Esophagus muscularis mucosa (tissue), 4 donors: ENCODE results near the gene RETREG1. TPM values are rescaled to one million over a fixed set of nuclear protein-coding genes. Genes with fewer than 3 reads are reported as not detected.

Experiments
- DNase-seq: peaks from one replicate; pipeline ENCODE4 v3.0.0-alpha.2; 2017; ENCODE audit errors: extremely low spot score
- H3K27ac ChIP-seq, 4 donors: fragments of 200-600 bp; sonication (generic); replicated peaks in 1 of 4; 1 replicate in 3 of 4; 2 replicates in 1 of 4; pipeline ENCODE4 v1.5.1; 2016 to 2019; ENCODE audit warnings: mild to moderate bottlenecking in 1 of 4
- H3K27me3 ChIP-seq, 4 donors: fragments of 200-600 bp; sonication (generic); one replicate each; pipeline versions ENCODE4 v1.5.1 to v1.6.0; 2016 to 2019
- H3K36me3 ChIP-seq, 4 donors: fragments of 200-600 bp; sonication (generic); one replicate each; pipeline ENCODE4 v1.5.1; 2016 to 2019
- H3K4me1 ChIP-seq, 4 donors: fragments of 200-600 bp; sonication (generic); one replicate each; pipeline ENCODE4 v1.5.1; 2016 to 2019
- H3K4me3 ChIP-seq, 4 donors: fragments of 200-600 bp; sonication (generic); 1 replicate in 2 of 4; 2 replicates in 2 of 4; pipeline ENCODE4 v1.5.1; 2016 to 2019; ENCODE audit warnings: mild to moderate bottlenecking in 4 of 4, moderate library complexity in 1 of 4
- H3K9me3 ChIP-seq, 4 donors: fragments of 200-600 bp; sonication (generic); 1 replicate in 3 of 4; 2 replicates in 1 of 4; pipeline ENCODE4 v1.5.1; 2016 to 2019
- EP300 ChIP-seq: sonication (generic); formaldehyde crosslinking; IDR thresholded peaks from one replicate; pipeline ENCODE4 v1.6.1; 2017; ENCODE audit warnings: antibody characterized with exemption
- POLR2A ChIP-seq: fragments of 450-650 bp; IDR thresholded peaks from one replicate; pipeline ENCODE4 v1.6.1; 2017; ENCODE audit warnings: antibody characterized with exemption, moderate library complexity, mild to moderate bottlenecking, low read depth
- POLR2AphosphoS5 ChIP-seq, 2 donors: sonication (generic); formaldehyde crosslinking; IDR thresholded peaks; one replicate each; pipeline ENCODE4 v1.6.1; 2017; ENCODE audit warnings: antibody characterized with exemption in 2 of 2
- WGBS: methylation state at CpG from one replicate; pipeline ENCODE4 v1.1.5; 2018; 5-methylcytosine and 5-hydroxymethylcytosine counted together
- intact Hi-C: fragments of 100-400 bp; cut with DNase I; formaldehyde crosslinking; loops from one replicate; pipeline ENCODE4 v1.15.1; 2023
- total RNA-seq, 4 donors: library from RNA; depleted of rRNA; stranded (reverse); fragments of >200 nt; gene quantifications; one replicate each; pipeline versions ENCODE4 v1.1.0 to v1.2.1, GENCODE V29; 2016
- TF ChIP-seq, protein P1 (sequence below), 3 experiments: fragments of 200-600 bp in 2 of 3; fragments of 450-650 bp in 1 of 3; sonication (generic) in 2 of 3; IDR thresholded peaks; one replicate each; pipeline ENCODE4 v1.5.1; 2017 to 2019; ENCODE audit warnings: antibody characterized with exemption in 3 of 3, mild to moderate bottlenecking in 2 of 3, moderate library complexity in 1 of 3

The RETREG1 gene
- total RNA-seq, 4 donors from 2014 or later = 7.5 to 13.0 (median 10.3) TPM

DNA sequence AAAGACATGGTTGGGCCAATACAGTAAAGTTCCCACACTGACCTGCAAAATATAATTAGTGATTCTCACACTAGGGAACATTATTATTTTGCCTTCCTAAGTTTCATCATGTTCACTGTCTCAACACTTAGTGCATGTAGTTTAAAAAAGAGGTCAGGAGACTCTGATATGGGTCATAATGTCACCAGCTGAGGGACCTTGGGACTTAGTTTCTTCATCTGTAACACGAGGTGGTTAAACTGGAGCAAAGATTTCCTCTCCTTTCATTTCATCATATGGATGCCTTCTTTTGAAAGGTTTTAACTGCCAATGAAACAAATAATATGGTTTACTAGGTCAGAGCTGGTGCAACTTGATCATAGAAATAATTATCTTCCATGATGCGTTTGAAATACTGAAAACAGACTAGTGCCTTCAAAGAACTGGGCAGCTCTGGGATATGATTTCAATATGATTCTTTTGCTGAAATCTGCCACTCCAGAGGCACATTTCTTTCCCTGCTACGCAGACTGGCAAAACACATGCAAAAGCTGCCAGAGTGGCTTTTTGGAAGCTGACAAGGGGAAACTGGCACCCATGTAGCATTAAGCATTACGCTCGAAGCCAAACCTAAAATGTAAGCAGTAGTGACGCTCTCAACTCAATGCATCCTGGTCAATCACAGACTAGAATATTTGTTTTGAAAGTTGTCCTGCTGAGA lies 20.8 kb downstream of the RETREG1 start:
- H3K4me3 ChIP-seq = no peak overlapping the region
- H3K27ac ChIP-seq = no peak overlapping the region

GRCh38 chr5:16593628-16594027 lies 23.2 kb downstream of the RETREG1 start:
- no peaks in the 10 kb centered on the region for H3K36me3 ChIP-seq
- no peak for TF ChIP-seq POLR2AphosphoS5 (IDR thresholded peaks at IDR 0.05)
- TF ChIP-seq, protein P1, sequence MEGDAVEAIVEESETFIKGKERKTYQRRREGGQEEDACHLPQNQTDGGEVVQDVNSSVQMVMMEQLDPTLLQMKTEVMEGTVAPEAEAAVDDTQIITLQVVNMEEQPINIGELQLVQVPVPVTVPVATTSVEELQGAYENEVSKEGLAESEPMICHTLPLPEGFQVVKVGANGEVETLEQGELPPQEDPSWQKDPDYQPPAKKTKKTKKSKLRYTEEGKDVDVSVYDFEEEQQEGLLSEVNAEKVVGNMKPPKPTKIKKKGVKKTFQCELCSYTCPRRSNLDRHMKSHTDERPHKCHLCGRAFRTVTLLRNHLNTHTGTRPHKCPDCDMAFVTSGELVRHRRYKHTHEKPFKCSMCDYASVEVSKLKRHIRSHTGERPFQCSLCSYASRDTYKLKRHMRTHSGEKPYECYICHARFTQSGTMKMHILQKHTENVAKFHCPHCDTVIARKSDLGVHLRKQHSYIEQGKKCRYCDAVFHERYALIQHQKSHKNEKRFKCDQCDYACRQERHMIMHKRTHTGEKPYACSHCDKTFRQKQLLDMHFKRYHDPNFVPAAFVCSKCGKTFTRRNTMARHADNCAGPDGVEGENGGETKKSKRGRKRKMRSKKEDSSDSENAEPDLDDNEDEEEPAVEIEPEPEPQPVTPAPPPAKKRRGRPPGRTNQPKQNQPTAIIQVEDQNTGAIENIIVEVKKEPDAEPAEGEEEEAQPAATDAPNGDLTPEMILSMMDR (IDR thresholded peaks at IDR 0.05) = no peak
- no peak for TF ChIP-seq EP300
- TF ChIP-seq POLR2A = no peak
- H3K27ac ChIP-seq = no peak overlapping the region
- WGBS = 93% methylated on average over 2 of the region's 3 CpGs
- H3K27me3 ChIP-seq = no peaks in the 10 kb centered on the region
- H3K4me1 ChIP-seq = peaks cover 0 to 14% (median 3%) of the 10 kb centered on the region in 4 donors
- no peak for DNase-seq
- intact Hi-C loops = no loop called here
- no peaks in the 10 kb centered on the region for H3K9me3 ChIP-seq
- H3K4me3 ChIP-seq = no peak overlapping the region

More for the DNA sequence above, 20.8 kb downstream of the RETREG1 start:
- WGBS = 86% methylated on average over 6 of the region's 6 CpGs
- intact Hi-C loops = no loop called here
- Histone ChIP-seq H3K27me3 (no peaks in the 10 kb centered on the region), H3K4me1 (peaks cover 0 to 17% (median 4%) of the 10 kb centered on the region in 4 donors), H3K9me3 (no peaks in the 10 kb centered on the region), H3K36me3 (no peaks in the 10 kb centered on the region)
- TF ChIP-seq POLR2AphosphoS5 (IDR thresholded peaks at IDR 0.05) = no peak
- TF ChIP-seq, protein P1 (IDR thresholded peaks at IDR 0.05) = no peak
- TF ChIP-seq EP300 = no peak
- TF ChIP-seq POLR2A = no peak
- no peak for DNase-seq

DNA sequence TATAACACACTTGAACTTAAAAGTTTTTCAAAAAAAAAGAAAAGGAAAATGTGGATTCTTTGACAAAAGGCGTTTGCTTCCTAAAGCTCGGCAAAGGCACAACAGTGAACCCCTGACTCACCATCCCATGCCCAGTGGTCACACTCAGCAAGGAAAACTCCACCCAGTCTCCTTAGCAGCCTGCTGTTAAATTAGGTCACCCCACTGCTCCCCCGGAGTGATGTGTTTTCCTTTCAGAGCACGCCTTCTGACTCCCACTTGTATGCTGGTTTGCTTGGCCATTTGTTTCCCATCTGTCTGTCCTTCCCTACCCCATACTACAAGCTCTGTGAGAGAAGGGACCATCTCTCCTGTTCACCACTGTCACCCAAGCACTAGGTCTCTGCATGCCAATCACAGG lies 23.8 kb downstream of the RETREG1 start:
- 55% methylated on average over 4 of the region's 4 CpGs for WGBS
- H3K27ac ChIP-seq = no peak overlapping the region

DNA sequence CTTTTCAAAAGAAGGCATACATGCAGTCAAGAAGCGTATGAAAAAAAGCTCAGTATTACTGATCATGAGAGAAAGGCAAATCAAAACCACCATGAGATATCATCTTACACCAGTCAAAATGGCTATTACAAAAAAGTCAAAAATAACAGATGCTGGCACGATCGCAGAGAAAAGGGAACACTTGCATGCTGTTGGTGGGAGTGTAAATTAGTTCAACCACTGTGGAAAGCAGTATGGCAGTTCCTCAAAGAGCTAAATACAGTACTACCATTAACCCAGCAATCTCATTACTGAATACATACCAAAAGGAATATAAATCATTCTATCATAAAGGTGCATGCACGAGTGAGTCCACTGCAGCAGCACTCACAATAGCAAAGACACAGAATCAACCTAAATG lies 24.5 kb downstream of the RETREG1 start:
- intact Hi-C loops = no loop called here
- no peak for TF ChIP-seq POLR2A
- no peak for TF ChIP-seq POLR2AphosphoS5 (IDR thresholded peaks at IDR 0.05)
- no peak for TF ChIP-seq EP300
- TF ChIP-seq, protein P1 (IDR thresholded peaks at IDR 0.05) = no peak
- 85% methylated on average over 4 of the region's 4 CpGs for WGBS
- Histone ChIP-seq H3K4me1 (peaks cover 0 to 14% (median 3%) of the 10 kb centered on the region in 4 donors), H3K27ac (no peak overlapping the region), H3K27me3 (no peaks in the 10 kb centered on the region), H3K4me3 (no peak overlapping the region), H3K9me3 (no peaks in the 10 kb centered on the region), H3K36me3 (no peaks in the 10 kb centered on the region)
- no peak for DNase-seq

More for the DNA sequence above, 23.8 kb downstream of the RETREG1 start:
- no peaks in the 10 kb centered on the region for H3K36me3 ChIP-seq
- intact Hi-C loops = no loop called here
- H3K9me3 ChIP-seq = no peaks in the 10 kb centered on the region
- H3K27me3 ChIP-seq = no peaks in the 10 kb centered on the region
- peaks cover 0 to 14% (median 3%) of the 10 kb centered on the region in 4 donors for H3K4me1 ChIP-seq
- no peak overlapping the region for H3K4me3 ChIP-seq
- no peak for TF ChIP-seq POLR2A
- no peak for DNase-seq

DNA sequence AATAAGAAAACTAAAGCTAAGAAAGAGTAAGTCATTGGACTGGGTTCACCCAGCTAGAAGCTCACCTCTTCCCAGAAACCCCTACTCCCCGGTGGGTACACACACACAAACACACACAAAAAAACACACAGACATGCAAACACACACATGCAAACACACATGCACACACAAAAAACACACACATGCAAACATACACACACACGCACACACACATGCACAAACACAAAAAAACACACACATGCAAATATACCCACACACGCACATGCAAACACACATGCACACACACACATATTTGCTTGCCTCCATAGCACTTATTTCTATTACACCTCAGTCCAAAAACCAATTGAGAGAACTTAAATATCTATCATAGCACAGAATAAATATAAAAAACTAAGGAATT lies 26.1 kb downstream of the RETREG1 start:
- WGBS = 98% methylated on average over 3 of the region's 3 CpGs
- intact Hi-C loops = no loop called here
- no peak for DNase-seq
- no peaks in the 10 kb centered on the region for H3K27me3 ChIP-seq
- TF ChIP-seq POLR2AphosphoS5 (IDR thresholded peaks at IDR 0.05) (no peak), POLR2A (no peak), EP300 (no peak)
- TF ChIP-seq, protein P1 (IDR thresholded peaks at IDR 0.05) = no peak
- H3K36me3 ChIP-seq = no peaks in the 10 kb centered on the region
- H3K27ac ChIP-seq = no peak overlapping the region
- peaks cover 0 to 8% (median 0%) of the 10 kb centered on the region in 4 donors for H3K4me1 ChIP-seq
- no peak overlapping the region for H3K4me3 ChIP-seq
- no peaks in the 10 kb centered on the region for H3K9me3 ChIP-seq
